Ureter (tissue), 1 donor: ENCODE results near the gene WDR11. TPM values are rescaled to one million over a fixed set of nuclear protein-coding genes. Genes with fewer than 3 reads are reported as not detected.

ENCODE experiments used
- DNase-seq: peaks from one replicate; pipeline ENCODE4 v3.0.0-alpha.2; 2020; ENCODE audit warnings: low spot score
- total RNA-seq: library from RNA; stranded (reverse); gene quantifications from one replicate; pipeline ENCODE4 v1.2.4, GENCODE V29; 2023
- donor health status: DM: yes; HTN: yes; CAD: no.

WDR11 gene
- total RNA-seq, 1 donor from 2014 or later: 99.6 TPM

GRCh38 chr10:120944586-120945125 is 93.5 kb downstream of the WDR11 start:
- no peak for DNase-seq

GRCh38 chr10:120945182-120945581 is 94.0 kb downstream of the WDR11 start:
- DNase-seq: no peak

GRCh38 chr10:120945801-120946302 is 94.7 kb downstream of the WDR11 start:
- peak; percentile 84 for DNase-seq

GRCh38 chr10:120946497-120946896 is 95.3 kb downstream of the WDR11 start:
- DNase-seq: no peak

- DNase-seq: peak; percentile 75
These were observed 97.9 kb downstream of the WDR11 start for GRCh38 chr10:120948889-120949608.

- DNase-seq: no peak
These were observed 98.5 kb downstream of the WDR11 start for GRCh38 chr10:120949609-120950031.

- DNase-seq: no peak
These were observed 98.9 kb downstream of the WDR11 start for GRCh38 chr10:120950051-120950561.

- DNase-seq: no peak
These were observed 100.1 kb downstream of the WDR11 start for GRCh38 chr10:120951288-120951687.

GRCh38 chr10:120953897-120954296 is 102.7 kb downstream of the WDR11 start:
- DNase-seq: no peak
